Measurements from ENCODE around the gene SUSD4. TPM values are rescaled to one million over a fixed set of nuclear protein-coding genes. Genes with fewer than 3 reads are reported as not detected.
"Not testable (repeated sequence)": the region's sequence is repeated elsewhere in the genome, so short reads cannot be mapped to it uniquely, and the experiment has no call there.

SUSD4 gene
- 16.7 TPM for total RNA-seq

GRCh38 chr1:223363856-223364684 lies at the start of gene SUSD4:
TSS of gene SUSD4 (minus strand) at chr1:223364176. CDS start at chr1:223363425, 751 bp downstream.
- DNase-seq (ENCODE audit: low spot score in 2 of 2) (peak; percentile 67 to 72), FAIRE-seq (no peak)

GRCh38 chr1:223413216-223413615 lies 49.2 kb upstream of the SUSD4 start:
- DNase-seq (ENCODE audit: low spot score in 2 of 2) (no peak), FAIRE-seq (no peak)

GRCh38 chr1:223411710-223412109 lies 47.7 kb upstream of the SUSD4 start:
- no peak for DNase-seq (ENCODE audit: low spot score in 2 of 2)
- no peak for FAIRE-seq

GRCh38 chr1:223411309-223411708 lies 47.3 kb upstream of the SUSD4 start:
- no peak for FAIRE-seq
- no peak for DNase-seq (ENCODE audit: low spot score in 2 of 2)

- FAIRE-seq (no peak), DNase-seq (ENCODE audit: low spot score in 2 of 2) (no peak)
Observed at GRCh38 chr1:223410036-223410435, 46.1 kb upstream of the SUSD4 start.

GRCh38 chr1:223405507-223405906 lies 41.5 kb upstream of the SUSD4 start:
- DNase-seq (ENCODE audit: low spot score in 2 of 2), result no peak
- no peak for FAIRE-seq

- FAIRE-seq (no peak), DNase-seq (ENCODE audit: low spot score in 2 of 2) (no peak)
Observed at GRCh38 chr1:223403184-223403815, 39.3 kb upstream of the SUSD4 start.

- FAIRE-seq, result no peak
- no peak for DNase-seq (ENCODE audit: low spot score in 2 of 2)
Observed at GRCh38 chr1:223402790-223403142, 38.8 kb upstream of the SUSD4 start.

- no peak for FAIRE-seq
- no peak for DNase-seq (ENCODE audit: low spot score in 2 of 2)
Observed at GRCh38 chr1:223401873-223402789, 38.2 kb upstream of the SUSD4 start.

GRCh38 chr1:223399393-223399792 lies 35.4 kb upstream of the SUSD4 start:
- FAIRE-seq; DNase-seq (ENCODE audit: low spot score in 2 of 2): not testable (repeated sequence)

- FAIRE-seq (no peak), DNase-seq (ENCODE audit: low spot score in 2 of 2) (no peak)
Observed at GRCh38 chr1:223394706-223395105, 30.7 kb upstream of the SUSD4 start.

GRCh38 chr1:223394242-223394641 lies 30.3 kb upstream of the SUSD4 start:
- FAIRE-seq, result no peak
- no peak for DNase-seq (ENCODE audit: low spot score in 2 of 2)

GRCh38 chr1:223393275-223394214 lies 29.6 kb upstream of the SUSD4 start, which contains the start of gene CCDC185:
TSS of gene CCDC185 (plus strand) at chr1:223393415. CDS start at chr1:223393476, 61 bp downstream.
- DNase-seq (ENCODE audit: low spot score in 2 of 2) (peak in 1 of 2 donors; percentile 39), FAIRE-seq (no peak)

- no peak for FAIRE-seq
- DNase-seq (ENCODE audit: low spot score in 2 of 2), result no peak
Observed at GRCh38 chr1:223390618-223391017, 26.6 kb upstream of the SUSD4 start.

GRCh38 chr1:223386013-223386412 lies 22.0 kb upstream of the SUSD4 start:
- DNase-seq (ENCODE audit: low spot score in 2 of 2), result no peak
- FAIRE-seq, result no peak

- FAIRE-seq (no peak), DNase-seq (ENCODE audit: low spot score in 2 of 2) (no peak)
Observed at GRCh38 chr1:223378754-223379153, 14.8 kb upstream of the SUSD4 start.

GRCh38 chr1:223374064-223374610 lies 10.2 kb upstream of the SUSD4 start:
- DNase-seq (ENCODE audit: low spot score in 2 of 2) (no peak), FAIRE-seq (no peak)

- DNase-seq (ENCODE audit: low spot score in 2 of 2), result no peak
Observed at GRCh38 chr1:223364685-223365382, 858 bp upstream of the SUSD4 start.

More at GRCh38 chr1:223364685-223365382, 858 bp upstream of the SUSD4 start:
- FAIRE-seq, result no peak

Measured in frontal cortex (tissue), 4 donors.